HepG2 (cell line): ENCODE measurements around the gene PTCD2. TPM values are rescaled to one million over a fixed set of nuclear protein-coding genes. Genes with fewer than 3 reads are reported as not detected.

ENCODE experiments used
- BHLHE40 ChIP-seq: IDR thresholded peaks from 2 replicates; pipeline ENCODE4 v1.6.1; 2011; ENCODE audit warnings: low read length, improper control_type of control experiment
- CREB1 ChIP-seq, 2 experiments: fragments of 450-650 bp in 1 of 2; IDR thresholded peaks; 2 replicates each; pipeline ENCODE4 v1.6.1; 2016 to 2017; ENCODE audit warnings: control low read depth in 1 of 2, mild to moderate bottlenecking in 1 of 2, missing compliant biosample characterization in 1 of 2, missing genetic modification characterization in 1 of 2
- EHMT2 ChIP-seq: fragments of 200-600 bp; sonication (generic); IDR thresholded peaks from 2 replicates; pipeline ENCODE4 v1.7.0; 2017; ENCODE audit warnings: antibody characterized with exemption, low read depth, low read length, borderline replicate concordance
- FOXP4 ChIP-seq: sonication (generic); formaldehyde crosslinking; IDR thresholded peaks from 2 replicates; pipeline ENCODE4 v1.4.0; 2020; ENCODE audit warnings: missing genetic modification reagents
- HNRNPLL ChIP-seq: fragments of 200-400 bp; formaldehyde crosslinking; IDR thresholded peaks from 2 replicates; pipeline ENCODE4 v1.6.1; 2017; ENCODE audit warnings: mild to moderate bottlenecking, low read depth, low read length; ENCODE audit not compliant: poor library complexity, severe bottlenecking
- NCOA1 ChIP-seq: sonication (generic); formaldehyde crosslinking; IDR thresholded peaks from 2 replicates; pipeline ENCODE4 v1.9.0; 2021; ENCODE audit warnings: missing genetic modification reagents
- RBAK ChIP-seq: sonication (generic); formaldehyde crosslinking; IDR thresholded peaks from 2 replicates; pipeline ENCODE4 v1.5.1; 2020; ENCODE audit warnings: mild to moderate bottlenecking, missing genetic modification reagents
- SPEN ChIP-seq: sonication (generic); formaldehyde crosslinking; IDR thresholded peaks from 2 replicates; pipeline ENCODE4 v1.5.1; 2020; ENCODE audit warnings: low read depth, mild to moderate bottlenecking, missing genetic modification reagents
- THYN1 ChIP-seq: sonication (generic); formaldehyde crosslinking; IDR thresholded peaks from 2 replicates; pipeline ENCODE4 v1.8.1; 2023; ENCODE audit warnings: low read depth, mild to moderate bottlenecking, moderate library complexity, missing genetic modification reagents, borderline replicate concordance
- TMF1 ChIP-seq: sonication (generic); formaldehyde crosslinking; IDR thresholded peaks from 2 replicates; pipeline ENCODE4 v1.8.1; 2022; ENCODE audit warnings: low read depth, missing genetic modification reagents
- XRCC5 ChIP-seq: fragments of 200-400 bp; formaldehyde crosslinking; optimal IDR thresholded peaks from 2 replicates; pipeline ENCODE3; 2017; ENCODE audit warnings: mild to moderate bottlenecking, low read length
- ZNF230 ChIP-seq: sonication (generic); formaldehyde crosslinking; IDR thresholded peaks from 2 replicates; pipeline ENCODE4 v1.4.0; 2020; ENCODE audit warnings: mild to moderate bottlenecking, missing genetic modification reagents
- ZNF317 ChIP-seq: sonication (generic); formaldehyde crosslinking; IDR thresholded peaks from 2 replicates; pipeline ENCODE4 v1.5.0; 2020; ENCODE audit warnings: mild to moderate bottlenecking, missing genetic modification reagents
- ZNF350 ChIP-seq: sonication (generic); formaldehyde crosslinking; IDR thresholded peaks from 2 replicates; pipeline ENCODE4 v1.4.0; 2020; ENCODE audit warnings: mild to moderate bottlenecking, low read depth, missing genetic modification reagents, borderline replicate concordance
- ZNF512 ChIP-seq: sonication (generic); formaldehyde crosslinking; IDR thresholded peaks from 2 replicates; pipeline ENCODE4 v1.4.0; 2020; ENCODE audit warnings: mild to moderate bottlenecking, missing genetic modification reagents
- polyA plus RNA-seq, 8 experiments: library from polyadenylated mRNA; depleted of rRNA in 3 of 8; stranded (reverse) in 7 of 8; unstranded in 1 of 8; fragments of >200 nt; fragmentation: Illumina TruSeq in 4 of 8; extraction: Trizol in 4 of 8; gene quantifications; 2 replicates each; pipeline versions ENCODE4 v1.2.1 to v1.2.3, GENCODE V29; 2011 to 2016; ENCODE audit warnings: low read depth in 4 of 8, missing spikeins in 1 of 8, mixed read lengths in 1 of 8; ENCODE audit not compliant: insufficient read depth in 1 of 8
- total RNA-seq, 5 experiments: library from RNA; depleted of rRNA; stranded (reverse); fragments of >200 nt; fragmentation: Illumina TruSeq; extraction: Trizol; gene quantifications; 2 replicates each; pipeline ENCODE4 v1.2.3, GENCODE V29; 2016; ENCODE audit warnings: low read depth in 1 of 5
- TF ChIP-seq, protein P1 (sequence below): sonication (generic); formaldehyde crosslinking; IDR thresholded peaks from 2 replicates; pipeline ENCODE4 v1.4.0; 2020; ENCODE audit warnings: missing genetic modification reagents, mild to moderate bottlenecking, borderline replicate concordance
- TF ChIP-seq, protein P2 (sequence below): sonication (generic); formaldehyde crosslinking; IDR thresholded peaks from 2 replicates; pipeline ENCODE4 v1.5.0; 2020; ENCODE audit warnings: mild to moderate bottlenecking, missing genetic modification reagents

The PTCD2 gene
- total and polyA plus RNA-seq, 2 of the 13 experiments (the other 11 are each of a cell fraction or from before 2014, with no cell fraction given) = 5.3 to 6.4 TPM

GRCh38 chr5:72307968-72308852 lies 12.0 kb upstream of the PTCD2 start (continued):
- TF ChIP-seq FOXP4 (CRISPR knock-in tag) (peak; percentile 12; the same call in 1 of the 2 replicates), CREB1 (IDR thresholded peaks at IDR 0.05) (peak; percentile 48; the same call in 1 of the 2 replicates), CREB1 (CRISPR knock-in tag; IDR thresholded peaks at IDR 0.05) (peak; percentile 60; the same call in 1 of the 2 replicates), RBAK (CRISPR knock-in tag) (no peak; the same call in 1 of the 2 replicates), HNRNPLL (peak; percentile 87), ZNF317 (CRISPR knock-in tag) (peak; percentile 92), ZNF230 (peak; percentile 95; the same call in 1 of the 2 replicates), ZNF512 (CRISPR knock-in tag) (0 out of 2 replicates have a peak, but pooled peaks have one; percentile 65), THYN1 (CRISPR knock-in tag) (peak; percentile 81; the same call in 1 of the 2 replicates), TMF1 (CRISPR knock-in tag) (peak; percentile 79; the same call in 1 of the 2 replicates), BHLHE40 (peak; percentile 42; the same call in 1 of the 2 replicates), SPEN (CRISPR knock-in tag) (peak; percentile 92), XRCC5 (peak; percentile 62), NCOA1 (CRISPR knock-in tag) (0 out of 2 replicates have a peak, but pooled peaks have one; percentile 53), EHMT2 (no peak), ZNF350 (CRISPR knock-in tag) (peak; percentile 82)
- TF ChIP-seq, protein P1, sequence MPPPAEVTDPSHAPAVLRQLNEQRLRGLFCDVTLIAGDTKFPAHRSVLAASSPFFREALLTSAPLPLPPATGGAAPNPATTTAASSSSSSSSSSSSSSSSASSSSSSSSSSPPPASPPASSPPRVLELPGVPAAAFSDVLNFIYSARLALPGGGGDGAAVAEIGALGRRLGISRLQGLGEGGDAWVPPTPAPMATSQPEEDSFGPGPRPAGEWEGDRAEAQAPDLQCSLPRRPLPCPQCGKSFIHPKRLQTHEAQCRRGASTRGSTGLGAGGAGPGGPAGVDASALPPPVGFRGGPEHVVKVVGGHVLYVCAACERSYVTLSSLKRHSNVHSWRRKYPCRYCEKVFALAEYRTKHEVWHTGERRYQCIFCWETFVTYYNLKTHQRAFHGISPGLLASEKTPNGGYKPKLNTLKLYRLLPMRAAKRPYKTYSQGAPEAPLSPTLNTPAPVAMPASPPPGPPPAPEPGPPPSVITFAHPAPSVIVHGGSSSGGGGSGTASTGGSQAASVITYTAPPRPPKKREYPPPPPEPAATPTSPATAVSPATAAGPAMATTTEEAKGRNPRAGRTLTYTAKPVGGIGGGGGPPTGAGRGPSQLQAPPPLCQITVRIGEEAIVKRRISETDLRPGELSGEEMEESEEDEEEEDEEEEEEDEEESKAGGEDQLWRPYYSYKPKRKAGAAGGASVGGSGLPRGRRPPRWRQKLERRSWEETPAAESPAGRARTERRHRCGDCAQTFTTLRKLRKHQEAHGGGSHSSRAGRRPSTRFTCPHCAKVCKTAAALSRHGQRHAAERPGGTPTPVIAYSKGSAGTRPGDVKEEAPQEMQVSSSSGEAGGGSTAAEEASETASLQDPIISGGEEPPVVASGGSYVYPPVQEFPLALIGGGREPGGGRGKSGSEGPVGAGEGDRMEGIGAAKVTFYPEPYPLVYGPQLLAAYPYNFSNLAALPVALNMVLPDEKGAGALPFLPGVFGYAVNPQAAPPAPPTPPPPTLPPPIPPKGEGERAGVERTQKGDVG (CRISPR knock-in tag) = peak; percentile 88
- TF ChIP-seq, protein P2, sequence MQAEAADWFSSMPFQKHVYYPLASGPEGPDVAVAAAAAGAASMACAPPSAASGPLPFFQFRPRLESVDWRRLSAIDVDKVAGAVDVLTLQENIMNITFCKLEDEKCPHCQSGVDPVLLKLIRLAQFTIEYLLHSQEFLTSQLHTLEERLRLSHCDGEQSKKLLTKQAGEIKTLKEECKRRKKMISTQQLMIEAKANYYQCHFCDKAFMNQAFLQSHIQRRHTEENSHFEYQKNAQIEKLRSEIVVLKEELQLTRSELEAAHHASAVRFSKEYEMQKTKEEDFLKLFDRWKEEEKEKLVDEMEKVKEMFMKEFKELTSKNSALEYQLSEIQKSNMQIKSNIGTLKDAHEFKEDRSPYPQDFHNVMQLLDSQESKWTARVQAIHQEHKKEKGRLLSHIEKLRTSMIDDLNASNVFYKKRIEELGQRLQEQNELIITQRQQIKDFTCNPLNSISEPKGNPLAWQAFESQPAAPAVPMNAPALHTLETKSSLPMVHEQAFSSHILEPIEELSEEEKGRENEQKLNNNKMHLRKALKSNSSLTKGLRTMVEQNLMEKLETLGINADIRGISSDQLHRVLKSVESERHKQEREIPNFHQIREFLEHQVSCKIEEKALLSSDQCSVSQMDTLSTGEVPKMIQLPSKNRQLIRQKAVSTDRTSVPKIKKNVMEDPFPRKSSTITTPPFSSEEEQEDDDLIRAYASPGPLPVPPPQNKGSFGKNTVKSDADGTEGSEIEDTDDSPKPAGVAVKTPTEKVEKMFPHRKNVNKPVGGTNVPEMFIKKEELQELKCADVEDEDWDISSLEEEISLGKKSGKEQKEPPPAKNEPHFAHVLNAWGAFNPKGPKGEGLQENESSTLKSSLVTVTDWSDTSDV (CRISPR knock-in tag) = peak; percentile 84; the same call in 1 of the 2 replicates
